Dermis microvascular lymphatic vessel endothelial cell (primary cell): ENCODE data around the gene ITIH3. TPM values are rescaled to one million over a fixed set of nuclear protein-coding genes. Genes with fewer than 3 reads are reported as not detected.

Experiments used
- DNase-seq, 2 donors: peaks; one replicate each; pipeline versions ENCODE4 v3.0.0 to v3.0.0-alpha.2; 2010; ENCODE audit warnings: low read depth in 2 of 2
- total RNA-seq: library from RNA; depleted of rRNA; stranded (reverse); fragments of >200 nt; gene quantifications from 2 replicates; pipeline ENCODE4 v1.2.1, GENCODE V29; 2014

Gene ITIH3
- total RNA-seq, 1 donor from 2014 or later, result 0.64 TPM

GRCh38 chr3:52827441-52827840 is 32.8 kb downstream of the ITIH3 start:
- no peak for DNase-seq

GRCh38 chr3:52827866-52828376 is 33.3 kb downstream of the ITIH3 start:
- no peak for DNase-seq

- DNase-seq, result no peak
These were observed 34.9 kb downstream of the ITIH3 start for GRCh38 chr3:52829482-52829881.

GRCh38 chr3:52829906-52830463 is 35.4 kb downstream of the ITIH3 start:
- DNase-seq, result no peak

GRCh38 chr3:52830535-52831258 is 36.1 kb downstream of the ITIH3 start, which contains the start of gene ITIH4:
Gene ITIH4 (minus strand): TSS chr3:52830672. CDS start chr3:52830642, 30 bp downstream.
- DNase-seq, result no peak

GRCh38 chr3:52831500-52832301 is 37.1 kb downstream of the ITIH3 start:
- peak; percentile 60 to 83 for DNase-seq

- no peak for DNase-seq
These were observed 38.6 kb downstream of the ITIH3 start for GRCh38 chr3:52833202-52833601.

GRCh38 chr3:52834871-52835501 is 40.4 kb downstream of the ITIH3 start, which contains the start of gene MUSTN1:
Gene MUSTN1 (minus strand): TSS chr3:52835019. CDS start chr3:52834948, 71 bp downstream.
- no peak for DNase-seq

GRCh38 chr3:52835766-52836470 is 41.3 kb downstream of the ITIH3 start:
- no peak for DNase-seq

- DNase-seq, result no peak
These were observed 41.9 kb downstream of the ITIH3 start for GRCh38 chr3:52836471-52836845.

- no peak for DNase-seq
These were observed 42.4 kb downstream of the ITIH3 start for GRCh38 chr3:52836986-52837385.

GRCh38 chr3:52838561-52839267 is 44.1 kb downstream of the ITIH3 start:
- no peak for DNase-seq

- DNase-seq, result no peak
These were observed 44.6 kb downstream of the ITIH3 start for GRCh38 chr3:52839268-52839575.

- DNase-seq, result no peak
These were observed 45.4 kb downstream of the ITIH3 start for GRCh38 chr3:52839892-52840545.

GRCh38 chr3:52841211-52841980 is 46.8 kb downstream of the ITIH3 start:
- no peak for DNase-seq

- DNase-seq, result no peak
These were observed 47.4 kb downstream of the ITIH3 start for GRCh38 chr3:52841981-52842340.

GRCh38 chr3:52842424-52842823 is 47.8 kb downstream of the ITIH3 start:
- DNase-seq, result no peak

GRCh38 chr3:52843108-52843865 is 48.7 kb downstream of the ITIH3 start:
- DNase-seq, result no peak

GRCh38 chr3:52843881-52844280 is 49.3 kb downstream of the ITIH3 start:
- no peak for DNase-seq
